K562 (cell line): ENCODE results near the gene AQP9. TPM values are rescaled to one million over a fixed set of nuclear protein-coding genes. Genes with fewer than 3 reads are reported as not detected.

ENCODE experiments used
- FUS ChIP-seq: fragments of 200-400 bp; formaldehyde crosslinking; optimal IDR thresholded peaks from 2 replicates; pipeline ENCODE3; 2017; ENCODE audit warnings: low read depth, low read length
- HMGXB4 ChIP-seq: sonication (generic); formaldehyde crosslinking; IDR thresholded peaks from 2 replicates; pipeline ENCODE4 v1.8.1; 2023; ENCODE audit warnings: mild to moderate bottlenecking, missing genetic modification reagents
- KDM1A ChIP-seq, 2 experiments: fragments of 450-650 bp; IDR thresholded peaks; 2 replicates each; pipeline ENCODE4 v1.6.1; 2016; ENCODE audit warnings: mild to moderate bottlenecking in 2 of 2
- MAFG ChIP-seq: fragments of 450-650 bp; conservative IDR thresholded peaks from 2 replicates; pipeline ENCODE4 v1.6.1; 2016; ENCODE audit warnings: missing genetic modification characterization, missing compliant biosample characterization
- MEIS2 ChIP-seq: fragments of 450-650 bp; IDR thresholded peaks from 2 replicates; pipeline ENCODE4 v1.6.1; 2014; ENCODE audit warnings: mild to moderate bottlenecking; ENCODE audit not compliant: partially characterized antibody
- NBN ChIP-seq: fragments of 450-650 bp; IDR thresholded peaks from 2 replicates; pipeline ENCODE4 v1.6.1; 2016; ENCODE audit warnings: low read depth, mild to moderate bottlenecking
- POLR3G ChIP-seq: IDR thresholded peaks from 2 replicates; pipeline ENCODE4 v1.6.1; 2011; ENCODE audit not compliant: insufficient read length, insufficient replicate concordance; ENCODE audit errors: extremely low read depth
- PURB ChIP-seq: sonication (generic); formaldehyde crosslinking; IDR thresholded peaks from 2 replicates; pipeline ENCODE4 v1.9.0; 2021; ENCODE audit warnings: low read depth, mild to moderate bottlenecking, missing genetic modification reagents
- RNF2 ChIP-seq: sonication (generic); IDR thresholded peaks from 2 replicates; pipeline ENCODE4 v1.6.1; 2016
- SMC3 ChIP-seq: conservative IDR thresholded peaks from 2 replicates; pipeline ENCODE4 v1.6.1; 2011; ENCODE audit warnings: low read depth, low read length, improper control_type of control experiment; ENCODE audit not compliant: insufficient read depth
- ZNF3 ChIP-seq: fragments of 250-450 bp; sonication (Bioruptor Pico); IDR thresholded peaks from 2 replicates; pipeline ENCODE4 v1.5.0; 2021; ENCODE audit warnings: mild to moderate bottlenecking, moderate library complexity
- ZNF444 ChIP-seq: fragments of 250-450 bp; sonication (Bioruptor Pico); IDR thresholded peaks from 2 replicates; pipeline ENCODE4 v1.4.0; 2020; ENCODE audit warnings: mild to moderate bottlenecking, moderate library complexity
- ZNF780A ChIP-seq: fragments of 250-450 bp; sonication (Bioruptor Pico); IDR thresholded peaks from 2 replicates; pipeline ENCODE4 v1.5.0; 2021; ENCODE audit warnings: mild to moderate bottlenecking
- polyA plus RNA-seq, 8 experiments: library from polyadenylated mRNA; depleted of rRNA in 4 of 8; stranded (reverse) in 5 of 8; unstranded in 3 of 8; fragments of >200 nt; fragmentation: Nextera tagmentation in 2 of 8; fragmentation: Illumina TruSeq in 1 of 8; extraction: Ambion mirVana in 2 of 8; extraction: Trizol in 1 of 8; gene quantifications; 2 replicates each; pipeline versions ENCODE4 v1.2.1 to v1.2.3, GENCODE V29; 2011 to 2014; ENCODE audit warnings: inconsistent platforms in 1 of 8, missing spikeins in 1 of 8
- total RNA-seq, 7 experiments: library from RNA; depleted of rRNA in 6 of 7; stranded (reverse); fragments of >200 nt in 6 of 7; fragmentation: Illumina TruSeq in 2 of 7; extraction: Trizol in 2 of 7; gene quantifications; 2 replicates each; pipeline versions ENCODE4 v1.2.1 to v1.2.3, GENCODE V29; 2011 to 2021; ENCODE audit warnings: low replicate concordance in 1 of 7
- TF ChIP-seq, protein P1 (sequence below): fragments of 250-450 bp; sonication (Bioruptor Pico); IDR thresholded peaks from 2 replicates; pipeline ENCODE4 v1.5.0; 2021; ENCODE audit warnings: mild to moderate bottlenecking, moderate library complexity
- TF ChIP-seq, protein P2 (sequence below): fragments of 450-650 bp; conservative IDR thresholded peaks from 2 replicates; pipeline ENCODE4 v1.6.1; 2016; ENCODE audit warnings: missing genetic modification characterization, low read depth, mild to moderate bottlenecking, control low read depth, missing compliant biosample characterization
- TF ChIP-seq, protein P3 (sequence below), 3 experiments: fragments of 200-800 bp in 1 of 3; fragments of 250-450 bp in 1 of 3; fragments of 450-650 bp in 1 of 3; sonication (Bioruptor Pico) in 1 of 3; sonication (Bioruptor generic) in 1 of 3; formaldehyde crosslinking in 1 of 3; IDR thresholded peaks; 2 replicates each; pipeline versions ENCODE4 v1.6.1 to v1.8.0; 2016 to 2022; ENCODE audit warnings: mild to moderate bottlenecking in 2 of 3, missing genetic modification characterization in 2 of 3, missing compliant biosample characterization in 1 of 3, moderate library complexity in 1 of 3

The AQP9 gene
- total and polyA plus RNA-seq, 9 of the 15 experiments (the other 6 are each of a cell fraction or from before 2014, with no cell fraction given) = 0.04 to 0.33 (median 0.07) TPM; not detected in 4

DNA sequence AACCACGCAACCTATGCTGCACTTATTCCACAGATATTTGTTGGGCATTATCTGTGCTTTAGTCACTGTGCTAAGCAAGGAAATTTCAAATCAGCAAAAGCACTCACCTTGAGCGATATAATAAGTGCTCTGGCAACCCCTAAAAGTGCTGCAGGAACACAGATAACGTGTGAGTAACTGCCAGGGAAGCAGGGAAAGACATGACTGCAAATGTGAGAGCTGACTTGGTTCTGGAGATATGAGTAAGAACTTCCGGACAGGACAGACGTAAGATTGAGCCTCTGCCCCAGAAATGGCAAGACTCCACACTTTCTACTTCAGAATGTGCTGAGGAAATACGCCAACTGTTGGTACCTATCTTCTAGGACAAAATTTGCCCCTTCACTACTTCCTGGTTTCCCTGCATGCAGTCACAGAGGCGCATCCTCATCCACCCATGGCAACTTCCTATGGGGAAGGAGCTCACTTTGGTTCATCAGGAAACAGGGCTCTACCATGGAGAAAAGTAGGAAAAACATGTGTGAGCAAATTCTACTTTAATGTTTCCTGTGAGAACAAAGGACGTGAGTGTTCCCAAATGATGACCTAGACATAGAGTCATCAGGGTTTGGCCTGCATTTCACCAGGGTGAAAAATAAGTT lies 41.7 kb downstream of the AQP9 start (continued):
- TF ChIP-seq, protein P1, sequence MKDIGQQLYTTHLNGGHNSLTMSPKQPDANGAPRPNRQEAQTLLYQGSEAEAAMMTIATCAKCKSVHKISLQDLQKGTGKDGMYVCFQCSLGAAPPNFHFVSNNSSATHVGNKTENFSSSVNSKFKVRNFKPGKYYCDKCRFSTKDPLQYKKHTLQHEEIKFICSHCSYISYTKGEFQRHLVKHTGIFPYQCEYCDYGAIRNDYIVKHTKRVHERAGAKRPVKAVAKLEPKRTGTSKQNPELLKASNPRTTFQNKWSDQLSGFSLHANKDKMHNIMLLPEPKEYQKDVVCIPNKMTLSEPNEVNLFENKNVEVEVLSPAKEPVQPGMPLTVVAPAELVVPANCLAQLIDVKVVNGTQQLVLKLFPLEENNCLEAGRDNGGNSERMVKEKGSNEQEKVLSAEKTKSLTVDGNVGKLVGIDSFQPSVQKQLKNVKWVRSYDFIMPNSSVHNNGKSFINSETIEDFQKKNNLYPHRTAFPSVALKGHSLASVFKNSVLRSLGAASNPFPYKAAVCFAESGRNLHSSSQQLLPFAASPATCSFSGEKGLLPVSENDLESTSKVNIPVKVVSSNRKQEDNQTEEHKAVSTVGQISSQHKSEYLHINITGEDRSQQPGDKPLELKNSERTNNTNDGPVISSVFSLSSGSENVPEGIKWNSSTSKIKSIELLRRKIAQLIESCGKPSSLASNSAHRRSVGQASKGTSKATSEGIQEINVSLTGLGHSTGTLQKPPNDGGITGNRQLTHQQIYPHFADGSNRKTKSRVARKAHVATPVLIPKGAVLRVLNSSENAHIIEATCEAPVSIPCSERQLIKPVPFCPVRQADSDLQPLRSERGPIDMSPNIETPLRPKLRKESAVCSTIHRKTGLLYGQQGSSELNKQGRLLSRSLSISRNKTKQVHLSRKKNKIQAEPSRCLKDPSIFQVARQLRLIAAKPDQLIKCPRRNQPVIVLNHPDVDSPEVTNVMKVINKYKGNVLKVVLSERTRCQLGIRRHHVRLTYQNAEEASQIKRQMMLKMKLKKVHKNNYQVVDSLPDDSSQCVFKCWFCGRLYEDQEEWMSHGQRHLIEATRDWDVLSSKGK (CRISPR knock-in tag) = no peak
- TF ChIP-seq MEIS2 = peak; percentile 84
- TF ChIP-seq NBN = peak; percentile 70; the same call in 1 of the 2 replicates
- TF ChIP-seq, protein P2, sequence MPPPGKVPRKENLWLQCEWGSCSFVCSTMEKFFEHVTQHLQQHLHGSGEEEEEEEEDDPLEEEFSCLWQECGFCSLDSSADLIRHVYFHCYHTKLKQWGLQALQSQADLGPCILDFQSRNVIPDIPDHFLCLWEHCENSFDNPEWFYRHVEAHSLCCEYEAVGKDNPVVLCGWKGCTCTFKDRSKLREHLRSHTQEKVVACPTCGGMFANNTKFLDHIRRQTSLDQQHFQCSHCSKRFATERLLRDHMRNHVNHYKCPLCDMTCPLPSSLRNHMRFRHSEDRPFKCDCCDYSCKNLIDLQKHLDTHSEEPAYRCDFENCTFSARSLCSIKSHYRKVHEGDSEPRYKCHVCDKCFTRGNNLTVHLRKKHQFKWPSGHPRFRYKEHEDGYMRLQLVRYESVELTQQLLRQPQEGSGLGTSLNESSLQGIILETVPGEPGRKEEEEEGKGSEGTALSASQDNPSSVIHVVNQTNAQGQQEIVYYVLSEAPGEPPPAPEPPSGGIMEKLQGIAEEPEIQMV (tag) = no peak
- no peak for TF ChIP-seq ZNF780A
- TF ChIP-seq, protein P3, sequence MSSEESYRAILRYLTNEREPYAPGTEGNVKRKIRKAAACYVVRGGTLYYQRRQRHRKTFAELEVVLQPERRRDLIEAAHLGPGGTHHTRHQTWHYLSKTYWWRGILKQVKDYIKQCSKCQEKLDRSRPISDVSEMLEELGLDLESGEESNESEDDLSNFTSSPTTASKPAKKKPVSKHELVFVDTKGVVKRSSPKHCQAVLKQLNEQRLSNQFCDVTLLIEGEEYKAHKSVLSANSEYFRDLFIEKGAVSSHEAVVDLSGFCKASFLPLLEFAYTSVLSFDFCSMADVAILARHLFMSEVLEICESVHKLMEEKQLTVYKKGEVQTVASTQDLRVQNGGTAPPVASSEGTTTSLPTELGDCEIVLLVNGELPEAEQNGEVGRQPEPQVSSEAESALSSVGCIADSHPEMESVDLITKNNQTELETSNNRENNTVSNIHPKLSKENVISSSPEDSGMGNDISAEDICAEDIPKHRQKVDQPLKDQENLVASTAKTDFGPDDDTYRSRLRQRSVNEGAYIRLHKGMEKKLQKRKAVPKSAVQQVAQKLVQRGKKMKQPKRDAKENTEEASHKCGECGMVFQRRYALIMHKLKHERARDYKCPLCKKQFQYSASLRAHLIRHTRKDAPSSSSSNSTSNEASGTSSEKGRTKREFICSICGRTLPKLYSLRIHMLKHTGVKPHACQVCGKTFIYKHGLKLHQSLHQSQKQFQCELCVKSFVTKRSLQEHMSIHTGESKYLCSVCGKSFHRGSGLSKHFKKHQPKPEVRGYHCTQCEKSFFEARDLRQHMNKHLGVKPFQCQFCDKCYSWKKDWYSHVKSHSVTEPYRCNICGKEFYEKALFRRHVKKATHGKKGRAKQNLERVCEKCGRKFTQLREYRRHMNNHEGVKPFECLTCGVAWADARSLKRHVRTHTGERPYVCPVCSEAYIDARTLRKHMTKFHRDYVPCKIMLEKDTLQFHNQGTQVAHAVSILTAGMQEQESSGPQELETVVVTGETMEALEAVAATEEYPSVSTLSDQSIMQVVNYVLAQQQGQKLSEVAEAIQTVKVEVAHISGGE (CRISPR knock-in tag; IDR thresholded peaks at IDR 0.05) = peak in 1 of 3 experiments; percentile 25; a peak in 1 of 6 replicates
- TF ChIP-seq KDM1A (IDR thresholded peaks at IDR 0.05) = peak; percentile 94
- TF ChIP-seq ZNF3 (CRISPR knock-in tag) = no peak
- peak; percentile 96 for TF ChIP-seq RNF2
- TF ChIP-seq MAFG (tag) = 0 out of 2 replicates have a peak, but pooled peaks have one; percentile 37
- TF ChIP-seq POLR3G = no peak
- TF ChIP-seq ZNF444 = no peak
- TF ChIP-seq FUS = no peak
- no peak for TF ChIP-seq HMGXB4 (CRISPR knock-in tag)
- TF ChIP-seq SMC3 = no peak
- no peak for TF ChIP-seq PURB (CRISPR knock-in tag)
